Fibroblast of peridontal ligament (primary cell): ENCODE data around the gene NEK9.
A peak's percentile ranks its signal among the peaks of the same experiment; 100 is the strongest.
"Not testable (repeated sequence)": the region's sequence is repeated elsewhere in the genome, so short reads cannot be mapped to it uniquely, and the experiment has no call there.

ENCODE experiments used
- DNase-seq: peaks from one replicate; pipeline ENCODE4 v3.0.0-alpha.2; 2010; ENCODE audit errors: extremely low read depth

NEK9 gene

DNA sequence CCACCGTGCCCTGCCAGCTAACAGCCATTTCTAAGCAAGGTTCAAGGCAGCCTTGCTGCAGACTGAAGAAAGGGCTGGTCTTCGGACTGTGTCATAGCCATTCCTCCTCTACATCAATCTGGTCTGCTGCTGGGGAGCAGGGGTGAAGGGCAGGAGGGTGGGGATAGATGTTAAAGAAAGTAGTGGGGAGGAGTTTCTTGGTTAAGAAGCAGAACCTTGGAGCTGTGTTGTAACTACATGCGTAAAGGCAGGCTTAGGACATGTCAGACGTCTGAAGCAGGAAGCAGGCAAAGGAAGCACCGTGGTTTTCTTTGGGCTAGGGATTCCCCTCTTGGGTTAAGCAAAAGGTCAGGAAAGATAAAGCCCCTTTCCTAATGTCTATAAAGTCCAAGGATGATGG is 18.1 kb upstream of the NEK9 start:
- no peak for DNase-seq

DNA sequence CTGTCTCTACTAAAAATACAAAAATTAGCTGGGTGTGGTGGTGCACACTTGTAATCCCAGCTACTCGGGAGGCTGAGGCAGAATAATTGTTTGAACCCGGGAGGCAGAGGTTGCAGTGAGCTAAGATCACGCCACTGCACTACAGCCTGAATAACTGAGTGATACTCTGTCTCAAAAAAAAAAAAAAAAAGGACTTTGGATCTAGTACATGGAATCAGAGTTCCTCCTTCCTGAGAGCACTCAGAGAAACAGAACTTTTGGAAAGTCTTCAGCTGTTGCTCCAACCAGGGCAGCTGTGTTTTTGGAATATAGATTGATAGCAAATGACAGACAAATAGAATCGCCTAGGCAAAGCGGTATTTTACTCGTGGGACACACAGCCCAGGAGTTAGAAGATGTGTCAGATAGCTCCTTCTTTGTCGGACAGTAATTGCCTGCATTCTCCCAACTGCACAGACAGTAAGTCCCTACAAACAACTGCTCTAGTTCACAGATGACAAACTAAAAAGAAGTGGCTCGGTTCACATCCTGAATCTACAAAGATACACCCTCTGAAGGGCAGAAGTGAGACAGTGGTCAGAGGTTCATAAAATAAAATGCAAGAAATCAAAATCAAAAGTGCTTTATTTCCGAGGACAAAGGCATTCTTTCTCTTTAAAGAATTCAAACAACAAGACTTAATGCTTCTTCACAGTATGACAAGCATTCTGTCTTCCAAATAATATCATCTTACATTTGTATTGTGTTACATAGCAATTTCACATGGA is 17.1 kb upstream of the NEK9 start:
- DNase-seq, result no peak

DNA sequence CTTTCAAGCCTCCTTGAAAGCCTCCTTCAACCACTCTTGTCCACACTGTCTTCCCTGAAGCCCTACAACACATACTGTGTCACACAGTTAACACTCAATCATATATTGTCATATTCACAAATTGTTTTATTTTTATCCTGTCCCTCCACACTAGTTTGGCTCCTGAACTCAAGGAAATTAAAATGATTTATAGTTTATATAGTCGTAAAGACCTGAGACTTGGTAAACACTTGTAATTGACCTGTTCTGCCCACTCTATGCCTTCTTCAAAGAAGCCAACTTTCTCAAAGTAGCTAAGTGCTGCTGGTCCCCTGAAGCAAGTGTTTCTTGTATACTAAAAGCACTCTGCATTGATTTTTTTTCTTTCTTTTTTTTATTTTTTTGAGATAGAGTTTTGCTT is 15.6 kb upstream of the NEK9 start:
- no peak for DNase-seq

DNA sequence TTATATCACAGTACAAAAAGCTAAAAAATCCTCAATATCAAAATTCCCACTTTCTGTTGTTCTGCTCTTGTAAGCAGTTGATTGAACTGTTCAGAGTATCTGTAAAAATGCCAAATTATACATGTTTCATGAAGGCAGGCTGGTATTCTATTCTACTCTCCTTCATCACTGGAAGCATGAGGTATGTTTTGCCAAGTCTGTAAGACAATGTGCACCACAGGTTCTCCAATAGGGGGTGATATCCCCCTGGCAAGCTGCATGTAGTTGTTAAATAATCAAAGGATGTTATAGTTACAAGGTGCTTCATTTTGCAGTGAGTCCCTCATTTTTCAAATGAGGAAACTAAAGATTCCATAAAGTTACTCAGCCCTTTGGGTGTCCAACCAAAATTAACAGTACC is 15.1 kb upstream of the NEK9 start:
- peak; percentile 42 for DNase-seq

DNA sequence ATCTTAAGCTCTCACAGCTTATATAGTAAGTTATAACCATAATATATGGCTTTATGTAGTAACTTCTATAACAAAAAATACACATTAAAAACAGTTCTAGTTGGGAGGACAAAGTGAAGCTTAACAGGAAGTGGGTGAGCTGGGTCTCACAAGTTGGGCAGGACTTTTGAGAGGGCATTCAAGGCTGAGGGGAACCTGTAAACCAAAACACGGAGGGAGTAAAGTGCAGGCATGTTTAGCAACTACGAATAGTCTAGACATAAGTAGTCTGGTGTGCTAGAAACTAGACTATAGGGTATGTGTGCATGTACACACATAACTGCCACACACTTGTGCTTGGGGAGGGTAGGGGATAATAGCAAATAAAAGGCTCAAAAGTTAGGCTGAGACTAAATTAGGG is 14.2 kb upstream of the NEK9 start:
- DNase-seq, result no peak

DNA sequence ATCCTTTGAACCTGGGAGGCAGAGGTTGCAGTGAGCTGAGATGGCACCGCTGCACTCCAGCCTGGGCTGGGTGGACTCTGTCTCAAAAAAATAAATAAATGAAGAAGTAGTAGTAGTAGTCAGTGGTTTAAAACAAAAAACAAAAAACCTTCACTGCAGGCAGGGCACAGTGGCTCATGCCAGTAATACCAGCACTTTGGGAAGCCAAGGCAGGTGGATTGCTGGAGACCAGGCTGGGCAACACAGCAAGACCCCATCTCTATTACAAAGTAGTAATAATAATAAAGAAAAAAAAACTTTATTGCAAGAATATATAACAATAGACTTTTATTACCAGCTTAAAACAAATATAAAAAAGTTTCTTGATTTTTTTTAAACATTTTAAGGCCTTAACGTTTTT is 13.8 kb upstream of the NEK9 start:
- no peak for DNase-seq

DNA sequence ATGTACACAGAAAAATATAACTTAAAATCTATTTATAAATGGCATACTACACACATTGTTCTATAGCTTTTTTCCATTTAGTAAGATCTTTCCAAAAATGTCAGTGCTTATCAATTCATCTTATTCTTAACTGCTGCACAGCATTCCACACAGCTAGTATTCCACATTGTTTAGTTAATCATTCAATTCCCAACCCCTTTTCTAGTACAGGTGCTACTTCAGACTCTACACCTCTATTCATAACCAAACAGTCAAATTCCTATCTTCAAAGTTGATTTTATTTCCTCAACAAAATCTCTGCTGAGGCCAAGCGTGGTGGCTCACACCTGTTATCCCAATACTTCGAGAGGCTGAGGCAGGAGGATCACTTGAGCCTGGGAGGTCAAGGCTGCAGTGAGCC is 12.3 kb upstream of the NEK9 start:
- no peak for DNase-seq

DNA sequence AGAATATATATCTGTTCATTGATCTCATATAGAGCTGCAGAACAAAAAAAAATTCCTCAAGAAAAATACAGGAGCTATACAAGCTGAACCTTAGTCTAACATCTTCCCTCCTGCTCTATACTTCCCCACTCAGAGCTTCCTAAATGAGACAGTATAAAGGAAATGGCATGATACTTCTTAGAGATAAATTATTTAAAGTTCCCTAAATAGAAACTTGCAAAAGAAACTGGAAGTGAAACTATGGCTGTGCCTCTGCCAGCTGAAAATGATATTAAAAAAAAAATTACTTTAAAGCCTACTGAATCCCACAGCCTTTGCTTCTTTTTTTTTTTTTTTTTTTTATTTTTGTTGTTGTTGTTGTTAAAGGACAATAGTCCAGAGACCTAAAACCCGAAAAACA is 11.6 kb upstream of the NEK9 start:
- no peak for DNase-seq

DNA sequence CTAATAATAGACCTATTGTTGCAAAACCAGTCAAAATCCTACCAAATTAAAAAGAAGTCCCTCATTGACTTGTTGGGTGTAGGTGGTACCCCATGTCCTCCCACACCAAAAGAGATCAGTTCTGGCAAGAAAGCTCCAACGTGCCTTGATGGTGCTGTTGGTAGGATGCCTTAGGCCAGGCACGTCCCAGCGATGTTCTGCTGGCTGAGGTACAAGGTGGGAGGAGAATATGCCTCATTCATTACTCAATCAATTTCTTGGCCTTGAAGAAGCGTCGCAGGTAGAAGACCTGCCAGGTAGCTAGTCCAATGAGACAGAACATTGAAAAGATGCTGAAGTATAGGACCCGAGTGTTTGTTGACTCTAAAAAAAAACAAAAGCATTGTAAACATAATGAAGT is 7.8 kb upstream of the NEK9 start:
- DNase-seq, result no peak

DNA sequence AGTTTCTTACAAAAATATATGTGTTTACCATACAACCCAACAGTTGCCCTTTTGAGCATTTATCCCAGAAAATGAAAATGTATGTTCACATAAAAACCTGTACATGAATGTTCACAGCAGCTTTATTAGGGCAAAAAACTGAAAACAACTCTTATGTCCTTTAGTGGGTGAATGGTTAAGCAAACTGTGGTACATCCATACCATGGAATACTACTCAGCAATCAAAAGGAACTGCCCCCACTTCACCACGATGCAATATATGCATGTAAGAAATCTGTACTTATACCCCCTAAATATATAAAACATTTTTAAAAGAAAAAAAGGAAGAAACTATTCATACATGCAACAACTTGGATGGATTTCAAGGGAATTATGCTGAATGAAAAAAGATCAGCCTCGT is 6.7 kb upstream of the NEK9 start:
- no peak for DNase-seq

DNA sequence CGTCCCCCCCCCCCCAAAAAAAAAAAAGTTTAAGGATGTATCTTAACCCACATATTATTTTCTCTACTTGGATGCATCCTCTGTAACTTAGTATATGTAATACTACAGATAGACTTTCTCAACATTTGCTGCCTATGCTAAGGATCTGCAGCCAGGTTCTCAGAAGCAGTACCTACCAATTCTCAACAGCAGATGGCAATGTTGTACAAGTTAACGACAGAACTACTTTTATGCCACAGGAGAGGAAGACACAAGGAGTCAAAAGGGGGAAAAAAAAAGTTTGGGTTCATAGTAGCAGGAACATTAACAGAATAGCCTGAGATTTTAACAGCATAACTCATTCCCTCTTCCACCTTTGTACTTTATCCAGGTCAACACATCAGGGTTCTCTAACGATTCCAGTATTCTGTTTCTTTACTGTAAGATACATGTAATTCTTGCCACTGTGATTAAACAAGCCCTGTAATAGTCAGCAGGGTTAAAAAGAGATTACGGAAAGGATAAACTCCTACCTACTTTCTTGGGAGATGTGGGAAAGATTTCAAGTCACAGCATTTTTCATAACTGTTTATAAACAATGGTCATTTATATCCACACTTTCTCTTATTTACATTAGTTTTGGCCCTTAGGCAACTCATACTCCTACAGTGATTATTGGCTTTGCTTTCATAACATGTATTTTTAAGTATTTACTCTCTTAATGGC is 5.7 kb upstream of the NEK9 start:
- peak; percentile 90 for DNase-seq

DNA sequence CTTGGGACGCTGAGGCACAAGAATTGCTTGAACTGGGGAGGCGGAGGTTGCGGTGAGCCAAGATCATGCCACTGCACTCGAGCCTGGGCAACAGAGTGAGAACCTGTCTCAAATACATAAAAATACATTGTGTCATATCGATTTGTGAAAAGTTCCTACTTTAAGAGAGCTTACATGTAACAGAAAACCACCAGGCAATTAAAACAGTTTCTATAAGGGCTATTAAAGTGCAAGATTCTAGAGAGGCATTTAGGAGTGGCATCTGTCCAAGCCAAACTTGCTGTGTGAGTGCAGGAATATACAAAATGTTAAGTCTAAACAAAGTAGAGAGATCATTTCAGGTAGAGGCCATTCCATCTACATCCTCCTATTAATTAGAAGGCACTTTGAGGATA is 1.7 kb upstream of the NEK9 start:
- no peak for DNase-seq

DNA sequence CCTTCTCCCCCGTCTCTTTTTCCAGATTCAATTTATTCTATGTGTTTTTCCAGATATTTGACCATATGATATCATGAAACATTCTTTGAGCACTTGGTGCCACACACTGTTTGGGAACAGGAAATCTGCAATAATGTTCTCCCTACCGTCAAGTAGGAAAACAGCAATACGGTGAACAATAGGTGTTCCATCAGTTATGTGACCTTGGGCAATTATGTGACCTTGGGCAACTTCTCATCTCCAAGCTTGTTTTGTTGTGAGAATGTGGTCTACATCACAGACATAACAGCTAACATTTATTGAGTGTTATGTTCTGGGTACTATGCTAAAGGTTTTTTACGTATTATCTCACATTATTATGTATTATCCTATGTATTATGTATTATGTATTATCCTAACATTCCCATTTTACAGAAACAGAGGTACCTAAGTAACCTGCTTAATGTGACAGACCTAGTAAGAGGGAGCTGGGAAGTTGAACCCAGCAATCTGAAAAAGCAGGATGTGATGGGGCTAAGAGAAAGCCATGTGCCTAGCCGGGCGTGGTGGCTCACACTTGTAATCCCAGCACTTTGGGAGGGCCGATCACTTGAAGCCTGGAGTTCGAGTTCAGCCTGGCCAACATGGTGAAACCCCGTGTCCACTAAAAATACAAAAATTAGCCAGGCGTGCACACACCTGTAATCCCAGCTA is 1.2 kb upstream of the NEK9 start:
- DNase-seq, result no peak

DNA sequence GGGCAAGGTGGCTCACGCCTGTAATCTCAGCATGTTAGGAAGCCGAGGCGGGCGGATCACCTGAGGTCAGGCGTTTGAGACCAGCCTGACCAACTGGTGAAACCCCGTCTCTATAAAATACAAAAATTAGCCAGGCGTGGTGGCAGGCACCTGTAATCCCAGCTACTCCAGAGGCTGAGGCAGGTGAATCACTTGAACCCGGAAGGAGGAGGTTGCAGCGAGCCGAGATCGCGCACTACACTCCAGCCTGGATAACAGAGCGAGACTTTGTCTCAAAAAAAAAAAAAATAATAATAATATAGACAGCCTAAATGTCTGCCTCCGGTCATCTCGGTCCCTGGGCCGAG is 599 bp upstream of the NEK9 start:
- not testable (repeated sequence) for DNase-seq

DNA sequence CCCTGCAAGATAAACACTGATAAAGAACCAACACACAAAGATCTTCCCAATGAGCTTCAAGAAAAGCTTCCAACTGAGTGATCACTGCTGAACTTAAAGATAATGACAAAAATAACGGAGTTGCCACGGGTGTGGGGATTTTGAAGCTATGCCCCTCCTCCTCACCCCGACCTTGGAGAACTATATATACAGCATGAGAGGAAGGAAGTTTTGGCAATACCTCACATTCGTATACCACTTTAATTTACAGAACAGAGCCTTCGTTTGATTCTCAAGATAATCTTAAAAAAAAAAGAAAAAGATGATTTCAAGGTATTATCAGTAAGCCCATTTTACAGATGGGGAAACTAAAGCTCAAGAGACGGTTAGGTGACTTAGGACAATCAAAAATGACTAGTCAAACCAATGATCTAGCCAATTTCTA is 715 bp downstream of the NEK9 start:
- no peak for DNase-seq

DNA sequence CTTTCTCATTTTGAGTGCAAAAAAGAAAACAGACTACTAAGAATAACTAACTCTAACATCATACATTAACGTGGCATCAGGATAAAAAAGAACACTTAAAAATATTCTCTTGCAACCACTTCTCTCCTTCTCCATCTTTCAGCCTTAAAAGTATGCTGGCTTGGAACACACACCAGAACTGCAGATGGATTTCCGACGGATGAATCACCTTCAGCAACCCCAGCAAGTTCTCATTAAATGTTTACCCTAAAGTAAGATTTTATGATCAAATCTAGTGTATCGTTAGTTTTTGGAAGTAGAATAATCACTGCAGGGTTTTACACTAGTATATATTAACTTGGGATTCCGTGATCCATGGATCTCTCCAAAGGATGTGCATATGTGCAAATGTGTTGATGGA is 1.2 kb downstream of the NEK9 start:
- peak; percentile 74 for DNase-seq

DNA sequence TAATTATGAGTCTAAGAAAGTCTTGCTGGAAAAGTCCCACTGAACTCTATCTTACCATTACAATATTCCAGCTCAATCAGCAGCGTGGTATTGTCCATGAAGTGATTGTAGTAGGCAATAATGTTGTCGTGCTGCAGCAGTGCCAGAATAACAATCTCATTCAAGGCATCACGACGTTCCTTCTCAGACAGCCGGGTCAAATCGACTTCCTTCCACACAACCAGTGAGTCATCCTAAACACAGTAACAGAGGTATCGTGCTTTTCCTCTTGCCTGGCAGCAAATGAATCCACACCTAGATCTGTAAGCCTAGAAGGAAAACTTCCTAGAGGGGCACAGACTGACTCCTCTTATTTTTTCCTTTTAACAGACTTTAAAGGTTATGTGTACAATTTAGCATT is 2.9 kb downstream of the NEK9 start:
- peak; percentile 25 for DNase-seq

DNA sequence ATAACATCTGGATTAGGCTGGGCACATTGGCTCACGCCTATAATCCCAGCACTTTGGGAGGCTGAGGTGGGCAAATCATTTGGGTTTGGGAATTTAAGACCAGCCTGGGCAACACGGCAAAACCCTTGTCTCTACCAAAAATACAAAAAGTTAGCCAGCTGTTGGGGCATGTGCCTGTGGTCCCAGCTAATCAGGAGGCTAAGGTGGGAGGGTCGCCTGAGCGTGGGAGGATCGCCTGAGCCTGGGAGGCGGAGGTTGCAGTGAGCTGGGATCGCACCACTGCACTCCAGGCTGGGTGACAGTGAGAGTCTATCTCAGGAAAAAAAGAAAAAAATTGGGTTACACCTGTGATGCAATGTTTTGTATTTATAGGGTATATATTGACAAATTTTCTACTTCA is 5.3 kb downstream of the NEK9 start:
- no peak for DNase-seq

DNA sequence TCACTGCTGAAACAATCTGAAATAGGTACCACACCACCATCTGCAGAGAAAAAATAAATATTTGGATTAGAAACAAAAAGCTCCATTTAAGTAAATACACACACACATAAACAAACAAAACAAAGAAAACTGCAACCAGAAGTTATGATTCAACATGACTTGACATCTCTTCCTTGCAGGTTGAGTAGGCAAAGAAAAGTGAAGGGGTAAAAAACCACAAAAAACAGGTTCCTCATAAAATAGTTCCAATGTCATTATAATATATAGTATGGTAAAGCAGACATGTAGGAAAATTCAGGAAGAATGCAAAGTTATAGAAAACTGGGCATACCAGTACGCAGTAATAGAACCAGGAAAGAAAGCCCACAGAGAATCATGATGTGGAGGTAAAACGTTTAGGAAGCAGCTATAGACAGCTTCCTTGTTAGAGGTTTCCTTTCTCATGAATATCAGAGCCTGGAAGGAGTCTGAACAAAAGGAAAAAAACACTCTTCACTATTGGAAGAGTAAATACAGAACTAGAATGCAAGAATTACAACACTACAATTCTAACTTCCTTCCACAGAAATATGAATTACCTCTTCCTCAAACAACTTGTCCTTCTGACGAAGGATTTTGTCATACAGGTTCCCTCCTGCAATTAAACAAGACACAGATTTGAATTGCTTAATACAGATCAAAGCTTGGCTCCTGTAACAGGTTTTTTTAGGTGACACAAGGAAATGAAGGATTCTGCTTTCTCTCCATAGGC is 6.1 kb downstream of the NEK9 start:
- no peak for DNase-seq

DNA sequence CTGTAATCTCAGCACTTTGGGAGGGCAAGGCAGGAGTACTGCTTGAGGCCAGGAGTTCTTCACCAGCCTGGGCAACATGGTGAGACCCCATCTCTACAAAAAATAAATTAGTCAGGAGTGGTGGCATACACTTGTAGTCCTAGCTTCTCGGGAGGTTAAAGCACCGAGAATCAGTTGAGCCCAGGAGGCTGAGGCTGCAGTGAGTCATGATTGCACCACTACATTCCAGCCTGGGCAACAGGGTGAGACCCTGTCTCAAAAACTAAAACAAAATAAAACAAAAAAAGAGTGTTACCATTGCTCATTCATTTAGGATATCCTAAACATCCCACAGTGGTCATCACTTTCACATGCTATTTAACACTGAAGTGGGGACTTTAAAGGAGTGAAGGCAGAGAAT is 7.8 kb downstream of the NEK9 start:
- peak; percentile 22 for DNase-seq

DNA sequence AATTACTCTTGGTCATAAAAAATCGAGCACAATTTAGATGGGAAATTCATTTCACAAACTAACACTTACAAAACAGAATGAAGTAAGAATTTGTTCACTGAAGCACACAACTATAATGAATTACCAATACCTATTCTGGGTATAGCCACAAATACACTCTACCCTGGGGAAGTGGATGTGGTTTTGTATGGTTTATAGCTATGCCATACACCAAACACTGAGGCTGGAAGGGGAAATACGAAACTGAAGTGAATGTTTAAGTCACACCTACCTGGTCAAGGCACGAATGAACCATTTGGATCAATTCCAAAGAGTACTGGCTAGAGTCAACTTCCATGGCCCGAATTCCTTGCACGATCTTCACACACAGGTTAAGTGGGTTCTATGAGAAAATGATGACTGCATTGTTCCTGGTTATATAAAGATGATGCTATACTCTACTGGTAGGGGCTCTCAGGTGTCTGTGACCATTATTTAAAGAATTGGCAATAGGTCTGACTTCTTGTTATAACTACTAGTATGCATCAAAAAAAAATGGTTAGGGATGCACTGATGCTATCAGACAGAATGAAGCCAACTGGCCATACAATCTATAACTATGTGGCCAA is 12.8 kb downstream of the NEK9 start:
- no peak for DNase-seq

DNA sequence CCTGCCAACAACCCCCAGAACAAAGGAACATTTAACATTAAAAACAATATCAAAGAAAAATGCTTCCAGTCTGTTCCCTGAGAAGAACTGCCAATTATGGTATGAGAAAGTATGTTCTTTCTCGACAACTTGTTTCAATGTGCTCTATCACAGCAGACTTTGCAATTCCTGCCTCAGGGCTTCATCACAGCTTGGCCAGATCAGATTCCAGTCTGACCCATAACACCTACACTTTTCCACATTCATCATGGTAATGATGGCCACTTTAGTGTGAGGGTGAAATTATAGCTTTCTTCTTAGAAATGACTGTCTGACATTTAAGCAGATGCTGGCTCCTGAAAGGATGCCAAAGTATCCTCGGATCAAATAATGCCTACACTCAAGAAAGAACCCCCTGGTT is 17.0 kb downstream of the NEK9 start:
- no peak for DNase-seq
